ENCODE results near the gene KATNB1. TPM values are rescaled to one million over a fixed set of nuclear protein-coding genes. Genes with fewer than 3 reads are reported as not detected.

Gene KATNB1
- polyA plus RNA-seq, 1 donor from 2014 or later = 57.9 TPM

GRCh38 chr16:57730771-57731730 lies 4.5 kb upstream of the KATNB1 start:
- Histone ChIP-seq H3K9me3 (ENCODE audit: low read length) (no peaks in the 10 kb centered on the region), H4K20me1 (ENCODE audit: insufficient read depth) (no peaks in the 10 kb centered on the region), H3K4me3 (ENCODE audit: low read length) (no peak overlapping the region), H3K9me2 (ENCODE audit: insufficient read depth, low read length) (no peaks in the 10 kb centered on the region), H2AFZ (ENCODE audit: low read depth, low read length) (no peak overlapping the region), H3K27ac (ENCODE audit: low read length) (no peak overlapping the region), H3K9ac (ENCODE audit: low read length) (no peak overlapping the region), H3K36me3 (ENCODE audit: insufficient read depth, low read length) (no peaks in the 10 kb centered on the region), H3K79me2 (replicated peaks; ENCODE audit: insufficient read depth, low read length) (no peaks in the 10 kb centered on the region), H3K4me2 (ENCODE audit: low read length) (no peak overlapping the region), H3F3A (ENCODE audit: insufficient read depth, low read length, poor library complexity, severe bottlenecking) (no peaks in the 10 kb centered on the region), H3K27me3 (ENCODE audit: insufficient read depth, low read depth, low read length) (no peaks in the 10 kb centered on the region)
- TF ChIP-seq SMC3 (conservative IDR thresholded peaks at IDR 0.05; ENCODE audit: poor library complexity) (no peak), POLR2AphosphoS5 (IDR thresholded peaks at IDR 0.05) (no peak), MXI1 (conservative IDR thresholded peaks at IDR 0.05; ENCODE audit: poor library complexity, severe bottlenecking) (no peak), CTCF (IDR thresholded peaks at IDR 0.05; ENCODE audit: poor library complexity, severe bottlenecking) (no peak), TAF1 (IDR thresholded peaks at IDR 0.05; ENCODE audit: low read depth) (no peak), REST (IDR thresholded peaks at IDR 0.05; ENCODE audit: borderline replicate concordance) (no peak), RAD21 (conservative IDR thresholded peaks at IDR 0.05) (no peak), EZH2 (IDR thresholded peaks at IDR 0.05; ENCODE audit: borderline replicate concordance, insufficient read depth, low read length, poor library complexity, severe bottlenecking) (no peak), EP300 (conservative IDR thresholded peaks at IDR 0.05; ENCODE audit: poor library complexity, severe bottlenecking) (no peak)

- H3K79me2 ChIP-seq (replicated peaks; ENCODE audit: insufficient read depth, low read length) = no peaks in the 10 kb centered on the region
- no peaks in the 10 kb centered on the region for H3K36me3 ChIP-seq (ENCODE audit: insufficient read depth, low read length)
- no peak overlapping the region for H3K4me3 ChIP-seq (ENCODE audit: low read length)
- no peaks in the 10 kb centered on the region for H4K20me1 ChIP-seq (ENCODE audit: insufficient read depth)
- TF ChIP-seq RAD21 (conservative IDR thresholded peaks at IDR 0.05) (no peak), EP300 (conservative IDR thresholded peaks at IDR 0.05; ENCODE audit: poor library complexity, severe bottlenecking) (no peak), REST (IDR thresholded peaks at IDR 0.05; ENCODE audit: borderline replicate concordance) (no peak), CTCF (IDR thresholded peaks at IDR 0.05; ENCODE audit: poor library complexity, severe bottlenecking) (no peak), SMC3 (conservative IDR thresholded peaks at IDR 0.05; ENCODE audit: poor library complexity) (no peak), EZH2 (IDR thresholded peaks at IDR 0.05; ENCODE audit: borderline replicate concordance, insufficient read depth, low read length, poor library complexity, severe bottlenecking) (no peak)
- H3K27ac ChIP-seq (ENCODE audit: low read length) = no peak overlapping the region
- H3K9me3 ChIP-seq (ENCODE audit: low read length) = no peaks in the 10 kb centered on the region
- H3F3A ChIP-seq (ENCODE audit: insufficient read depth, low read length, poor library complexity, severe bottlenecking) = no peaks in the 10 kb centered on the region
- no peak overlapping the region for H3K9ac ChIP-seq (ENCODE audit: low read length)
- H3K27me3 ChIP-seq (ENCODE audit: insufficient read depth, low read depth, low read length) = no peaks in the 10 kb centered on the region
- H3K9me2 ChIP-seq (ENCODE audit: insufficient read depth, low read length) = no peaks in the 10 kb centered on the region
- H2AFZ ChIP-seq (ENCODE audit: low read depth, low read length) = no peak overlapping the region
- H3K4me2 ChIP-seq (ENCODE audit: low read length) = no peak overlapping the region
Observed at GRCh38 chr16:57732037-57732436, 3.5 kb upstream of the KATNB1 start.

Data from neural cell (in vitro differentiated cells).